Measurements from ENCODE around the gene SYTL5. TPM values are rescaled to one million over a fixed set of nuclear protein-coding genes. Genes with fewer than 3 reads are reported as not detected.
A peak's percentile ranks its signal among the peaks of the same experiment; 100 is the strongest.

The SYTL5 gene
- total and polyA plus RNA-seq, 2 of the 4 experiments (the other 2 are of a cell fraction): 0.19 to 0.54 TPM

DNA sequence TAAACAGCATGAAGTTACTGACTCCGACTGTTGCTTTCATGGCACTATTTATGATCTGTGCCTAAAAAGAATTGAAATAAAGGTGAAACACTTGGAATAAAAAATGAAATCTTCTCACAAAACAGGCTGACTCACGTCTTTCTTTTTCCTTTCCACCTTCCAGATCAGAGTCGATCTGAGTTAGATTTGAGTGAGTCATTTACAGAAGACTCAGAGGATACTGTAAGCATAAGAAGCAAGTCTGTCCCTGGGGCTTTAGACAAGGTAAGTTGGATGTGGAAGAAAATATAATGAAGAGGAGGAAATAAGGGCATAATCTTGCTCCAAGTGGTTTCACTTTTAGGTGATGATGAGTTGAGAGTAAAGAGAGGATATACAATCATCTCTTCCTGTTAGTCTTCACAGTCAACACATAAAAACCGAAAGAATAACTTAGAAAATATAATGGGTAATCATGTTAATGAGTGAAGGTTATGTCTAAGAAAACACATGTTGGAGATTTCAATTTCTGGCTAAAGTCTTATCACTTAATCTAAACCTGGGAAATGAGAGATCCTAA lies 89.7 kb downstream of the SYTL5 start:
- ATAC-seq (ENCODE audit: low read depth) (peak; percentile 65; the same call in 1 of the 2 replicates), DNase-seq (peak; percentile 58)
- H4K91ac ChIP-seq (ENCODE audit: insufficient read depth, low read depth, low read length): no peak overlapping the region
- H2AK9ac ChIP-seq (replicated peaks; ENCODE audit: low read depth, low read length, poor library complexity): no peak overlapping the region
- H3K14ac ChIP-seq (replicated peaks; ENCODE audit: low read depth, low read length): no peak overlapping the region
- peak overlapping the region; percentile 39 for H2BK5ac ChIP-seq (ENCODE audit: low read depth, low read length, poor library complexity, severe bottlenecking)
- no peak overlapping the region for H3K23ac ChIP-seq (ENCODE audit: low read depth, low read length)
- no peak overlapping the region for H4K8ac ChIP-seq (ENCODE audit: low read depth in 2 of 2, low read length in 2 of 2)
- H2BK20ac ChIP-seq (ENCODE audit: low read depth, low read length): no peak overlapping the region
- dilution Hi-C loops (cut with HindIII; ENCODE audit: low sequenced_read_pairs, unreplicated experiment): no loop called here
- H3K4me1 ChIP-seq (ENCODE audit: control insufficient read depth, insufficient read depth, low read length): no peaks in the 10 kb centered on the region
- WGBS, 2 experiments (ENCODE audit: extremely low coverage in 2 of 2, insufficient read length in 1 of 2): no CpG with 5 or more reads among the region's 4 CpGs
- TF ChIP-seq FOS (IDR thresholded peaks at IDR 0.05; ENCODE audit: low read depth, low read length) (0 out of 2 replicates have a peak, but pooled peaks have one; percentile 10), CTCF (conservative IDR thresholded peaks at IDR 0.05; ENCODE audit: low read depth, low read length) (no peak)
- H3K79me1 ChIP-seq (ENCODE audit: low read depth in 1 of 2, low read length in 2 of 2): no peaks in the 10 kb centered on the region
- H3K9ac ChIP-seq (ENCODE audit: low read depth, low read length): no peak overlapping the region
- CTCF ChIA-PET: no interaction called here
- no peak overlapping the region; the same call in 1 of the 2 replicates for H3K4me3 ChIP-seq (ENCODE audit: insufficient read depth, low read depth, low read length)
- H3K27ac ChIP-seq (ENCODE audit: insufficient read depth, low read length): no peak overlapping the region
- no peak overlapping the region for H3K56ac ChIP-seq (ENCODE audit: extremely low read depth, insufficient read depth, low read length)
- in situ Hi-C loops (cut with MboI; ENCODE audit: low sequenced_read_pairs): no loop called here
- H3K4ac ChIP-seq (ENCODE audit: low read depth, low read length): no peak overlapping the region
- H4K5ac ChIP-seq (ENCODE audit: low read depth, low read length): no peak overlapping the region
- no peaks in the 10 kb centered on the region for H3K9me3 ChIP-seq (ENCODE audit: control insufficient read depth, insufficient read depth, low read length)
- POLR2A ChIA-PET (ENCODE audit: unreplicated experiment): no interaction called here
- no peaks in the 10 kb centered on the region for H3K9me1 ChIP-seq (ENCODE audit: insufficient read depth, low read length)
- intact Hi-C loops (cut with micrococcal nuclease): no loop called here
- no TSS peak for BruUV-seq (replicated peaks)
- no peak overlapping the region for H2AK5ac ChIP-seq (ENCODE audit: low read depth, low read length)
- no peak overlapping the region for H2BK15ac ChIP-seq (ENCODE audit: low read depth, low read length)
- H2BK120ac ChIP-seq (ENCODE audit: low read depth, low read length): no peak overlapping the region
- H3K36me3 ChIP-seq (ENCODE audit: control insufficient read depth, insufficient read depth, low read length): no peaks in the 10 kb centered on the region
- no peak overlapping the region for H2AFZ ChIP-seq (replicated peaks; ENCODE audit: low read length, poor library complexity)
- no peaks in the 10 kb centered on the region for H4K20me1 ChIP-seq (ENCODE audit: insufficient read depth, low read length)
- H3K4me2 ChIP-seq (ENCODE audit: low read depth, low read length): peak overlapping the region; percentile 54; the same call in 1 of the 2 replicates
- H3K27me3 ChIP-seq (ENCODE audit: control insufficient read depth, insufficient read depth, low read length): no peaks in the 10 kb centered on the region
- no peak overlapping the region for H3K18ac ChIP-seq (ENCODE audit: low read depth, low read length)

Data from IMR-90 (cell line).